IgD-negative memory B cell (primary cell): ENCODE results near the gene PTPRG. TPM values are rescaled to one million over a fixed set of nuclear protein-coding genes. Genes with fewer than 3 reads are reported as not detected.

Source experiments
- H3K27ac Mint-ChIP-seq, 3 donors: one replicate each; pipeline ENCODE4 v1.8.0; 2020 to 2022; ENCODE audit warnings: mild to moderate bottlenecking in 3 of 3, mixed read lengths in 3 of 3, moderate library complexity in 1 of 3
- H3K27me3 Mint-ChIP-seq: one replicate; pipeline ENCODE4 v1.8.0; 2021; ENCODE audit warnings: mixed read lengths
- H3K36me3 Mint-ChIP-seq: one replicate; pipeline ENCODE4 v1.8.0; 2020; ENCODE audit warnings: mild to moderate bottlenecking, mixed read lengths
- H3K4me1 Mint-ChIP-seq, 3 donors: one replicate each; pipeline ENCODE4 v1.8.0; 2020 to 2022; ENCODE audit warnings: mixed read lengths in 3 of 3, mild to moderate bottlenecking in 1 of 3
- H3K4me3 Mint-ChIP-seq, 4 donors: one replicate each; pipeline ENCODE4 v1.8.0; 2020 to 2022; ENCODE audit warnings: mild to moderate bottlenecking in 4 of 4, mixed read lengths in 4 of 4, moderate library complexity in 3 of 4
- H3K9me3 Mint-ChIP-seq, 3 donors: one replicate each; pipeline ENCODE4 v1.8.0; 2020 to 2021; ENCODE audit warnings: mixed read lengths in 3 of 3, mild to moderate bottlenecking in 1 of 3
- polyA plus RNA-seq: library from polyadenylated mRNA; unstranded; fragments of 300-500 nt; fragmentation: Illumina TruSeq; gene quantifications from one replicate; pipeline ENCODE4 v1.2.3, GENCODE V29; 2021

Gene PTPRG
- polyA plus RNA-seq, 1 donor from 2014 or later = 1.9 TPM

- Mint-ChIP-seq H3K27me3 (peaks cover 2% of the 10 kb centered on the region), H3K27ac (no peak overlapping the region), H3K36me3 (no peaks in the 10 kb centered on the region), H3K4me1 (no peaks in the 10 kb centered on the region), H3K9me3 (no peaks in the 10 kb centered on the region), H3K4me3 (no peak overlapping the region)
Measured at GRCh38 chr3:62095756-62096155, 534.4 kb downstream of the PTPRG start.

DNA sequence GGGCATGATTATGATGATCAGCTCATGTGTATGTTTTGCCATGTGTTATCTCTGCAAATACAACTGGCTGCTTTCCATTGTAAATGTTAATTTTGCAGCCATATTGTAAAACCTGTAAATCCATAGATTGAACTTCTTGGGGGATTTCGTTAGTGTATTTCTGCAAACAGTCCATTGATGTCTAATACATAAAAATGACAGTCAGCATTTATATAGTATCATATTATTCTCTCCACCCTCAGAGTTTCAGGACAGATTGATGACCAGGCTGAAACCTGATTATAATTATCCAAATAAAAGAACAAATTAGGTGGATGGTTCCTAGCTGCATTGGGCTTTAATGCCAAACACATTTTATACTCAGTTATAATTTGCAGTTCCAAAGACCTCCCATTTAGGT lies 535.1 kb downstream of the PTPRG start:
- Mint-ChIP-seq H3K36me3 (no peaks in the 10 kb centered on the region), H3K9me3 (no peaks in the 10 kb centered on the region), H3K4me3 (no peak overlapping the region), H3K27me3 (peaks cover 2% of the 10 kb centered on the region), H3K4me1 (no peaks in the 10 kb centered on the region), H3K27ac (no peak overlapping the region)

DNA sequence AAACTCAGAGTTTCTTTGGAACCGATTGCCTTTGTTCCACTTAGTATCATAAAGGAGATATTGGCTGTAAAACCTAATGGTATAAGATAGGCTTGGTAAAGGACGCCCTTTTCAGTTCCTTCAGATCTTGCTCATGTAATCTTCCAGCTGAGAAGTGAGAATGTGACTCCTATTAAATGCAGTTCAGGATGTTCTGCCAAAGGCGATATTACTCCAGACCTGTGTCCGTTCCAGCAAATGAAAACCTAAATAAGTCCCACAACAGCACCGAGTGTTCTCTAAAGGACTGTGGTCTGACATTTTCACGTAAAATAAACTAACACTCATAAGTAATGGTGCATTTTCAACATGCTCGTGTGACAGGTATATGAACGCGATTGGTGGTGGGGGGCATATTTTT lies 535.8 kb downstream of the PTPRG start:
- H3K9me3 Mint-ChIP-seq = no peaks in the 10 kb centered on the region
- H3K27ac Mint-ChIP-seq = no peak overlapping the region
- peaks cover 2% of the 10 kb centered on the region for H3K27me3 Mint-ChIP-seq
- no peaks in the 10 kb centered on the region for H3K4me1 Mint-ChIP-seq
- H3K36me3 Mint-ChIP-seq = no peaks in the 10 kb centered on the region
- no peak overlapping the region for H3K4me3 Mint-ChIP-seq

DNA sequence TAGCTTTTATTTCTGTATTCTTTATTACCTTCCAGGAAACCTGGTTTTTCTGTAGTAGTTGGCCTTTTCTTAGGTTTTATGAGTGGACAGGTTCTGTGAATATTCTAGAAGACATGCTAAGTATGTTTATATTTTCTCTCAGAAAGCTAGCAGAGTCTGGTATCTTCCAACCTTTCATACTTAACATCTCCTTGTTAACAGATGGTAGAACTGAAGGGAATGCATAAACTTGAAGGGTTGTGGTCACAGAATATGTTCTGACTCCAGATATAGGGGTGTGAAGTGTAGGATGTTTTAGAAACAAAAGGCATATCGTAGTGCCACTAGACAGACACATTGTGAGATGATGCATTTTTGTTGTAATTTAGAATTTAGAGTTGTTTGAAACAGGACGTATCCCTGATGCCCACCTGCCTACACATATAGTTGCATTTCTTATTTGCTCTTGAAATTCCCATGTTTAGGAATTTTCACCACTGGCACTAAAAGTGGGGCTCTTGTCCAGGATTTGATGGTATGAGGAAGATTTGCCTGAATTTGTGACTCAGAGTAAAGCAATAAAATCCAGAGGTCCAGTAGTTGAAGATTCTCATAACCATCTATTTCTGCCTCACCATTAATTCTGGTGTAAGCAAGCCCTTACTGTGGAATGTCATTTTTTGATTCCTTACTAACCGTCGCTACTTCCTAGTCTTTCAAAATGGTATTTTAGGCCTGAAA lies 537.4 kb downstream of the PTPRG start:
- no peak overlapping the region for H3K27ac Mint-ChIP-seq
- H3K4me3 Mint-ChIP-seq = no peak overlapping the region
- no peaks in the 10 kb centered on the region for H3K36me3 Mint-ChIP-seq

GRCh38 chr3:62100282-62100989 lies 539.1 kb downstream of the PTPRG start:
- H3K9me3 Mint-ChIP-seq = no peaks in the 10 kb centered on the region
- no peaks in the 10 kb centered on the region for H3K27me3 Mint-ChIP-seq
- H3K27ac Mint-ChIP-seq = no peak overlapping the region
- no peaks in the 10 kb centered on the region for H3K36me3 Mint-ChIP-seq
- H3K4me1 Mint-ChIP-seq = no peaks in the 10 kb centered on the region
- H3K4me3 Mint-ChIP-seq = no peak overlapping the region

More for the DNA sequence above, 537.4 kb downstream of the PTPRG start:
- Mint-ChIP-seq H3K9me3 (no peaks in the 10 kb centered on the region), H3K27me3 (no peaks in the 10 kb centered on the region), H3K4me1 (no peaks in the 10 kb centered on the region)

GRCh38 chr3:62101488-62101887 lies 540.1 kb downstream of the PTPRG start:
- Mint-ChIP-seq H3K4me1 (no peaks in the 10 kb centered on the region), H3K9me3 (no peaks in the 10 kb centered on the region), H3K27ac (no peak overlapping the region), H3K36me3 (no peaks in the 10 kb centered on the region), H3K27me3 (no peaks in the 10 kb centered on the region), H3K4me3 (no peak overlapping the region)

GRCh38 chr3:62103531-62103930 lies 542.2 kb downstream of the PTPRG start:
- Mint-ChIP-seq H3K4me1 (no peaks in the 10 kb centered on the region), H3K9me3 (no peaks in the 10 kb centered on the region), H3K36me3 (no peaks in the 10 kb centered on the region), H3K4me3 (no peak overlapping the region), H3K27ac (peak overlapping the region in 1 of 3 donors; percentile 16), H3K27me3 (no peaks in the 10 kb centered on the region)

DNA sequence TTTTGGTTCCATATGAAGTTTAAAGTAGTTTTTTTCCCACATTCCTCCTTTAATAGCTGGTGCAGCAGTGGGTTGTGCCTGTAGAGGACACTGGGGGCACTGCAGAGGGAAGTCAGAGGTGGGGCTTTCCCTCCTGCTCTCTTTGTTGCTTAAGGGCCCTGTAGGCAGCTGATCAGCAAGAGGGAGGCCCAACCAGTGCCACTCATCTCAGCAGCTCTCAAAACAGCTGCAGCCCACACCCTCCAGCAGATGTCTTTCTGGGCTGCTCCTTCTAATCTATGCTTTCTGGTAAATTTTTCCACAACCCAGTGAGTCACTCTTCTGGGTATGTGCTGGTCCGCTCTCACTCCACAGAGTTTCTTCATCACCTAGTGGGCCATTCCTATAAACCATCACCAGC lies 548.2 kb downstream of the PTPRG start:
- no peaks in the 10 kb centered on the region for H3K4me1 Mint-ChIP-seq
- H3K36me3 Mint-ChIP-seq = peaks cover 3% of the 10 kb centered on the region
- H3K4me3 Mint-ChIP-seq = no peak overlapping the region
- H3K27ac Mint-ChIP-seq = no peak overlapping the region
- H3K27me3 Mint-ChIP-seq = no peaks in the 10 kb centered on the region
- peaks cover 2 to 3% (median 2%) of the 10 kb centered on the region in 3 donors for H3K9me3 Mint-ChIP-seq

DNA sequence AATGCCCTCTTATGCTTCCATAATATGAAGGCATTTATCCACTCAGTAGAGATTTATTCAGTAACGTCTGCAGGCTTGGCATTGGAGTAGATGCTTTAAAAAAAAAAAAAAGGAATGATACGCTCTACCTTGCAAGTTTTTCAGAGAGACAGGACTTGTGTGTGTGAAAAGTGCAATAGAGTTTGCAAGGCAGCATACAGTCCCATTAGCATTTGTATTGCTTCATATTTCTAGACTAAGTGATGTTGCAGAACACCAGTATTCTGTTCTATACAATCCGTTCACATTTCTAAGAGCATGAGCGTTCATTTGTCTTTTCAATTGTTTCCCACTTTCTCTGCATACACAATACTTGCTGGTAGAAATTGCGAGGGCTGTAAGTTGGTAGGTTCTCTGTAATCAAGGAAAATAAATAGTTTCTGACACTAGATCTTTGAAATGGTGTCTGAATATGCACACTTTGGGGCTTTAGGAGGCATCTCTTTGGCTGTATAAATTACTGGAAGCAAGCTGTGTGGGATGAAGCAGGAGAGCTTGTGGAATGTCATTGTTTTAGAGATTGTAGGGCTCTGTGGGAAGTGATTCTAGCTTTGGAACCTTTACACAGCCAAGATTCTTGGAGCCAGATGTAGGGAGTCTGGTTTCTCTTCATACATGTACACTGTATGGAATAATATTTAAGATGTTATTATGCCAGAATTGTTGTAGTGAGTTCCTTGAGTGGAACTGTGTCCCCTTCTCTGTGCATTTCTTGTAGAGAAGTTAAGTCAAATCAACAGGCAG lies 549.3 kb downstream of the PTPRG start:
- Mint-ChIP-seq H3K36me3 (peaks cover 3% of the 10 kb centered on the region), H3K27ac (peak overlapping the region in 1 of 3 donors; percentile 14), H3K4me3 (no peak overlapping the region), H3K9me3 (peaks cover 2 to 3% (median 2%) of the 10 kb centered on the region in 3 donors), H3K27me3 (no peaks in the 10 kb centered on the region), H3K4me1 (no peaks in the 10 kb centered on the region)

GRCh38 chr3:62113092-62113491 lies 551.7 kb downstream of the PTPRG start:
- H3K4me3 Mint-ChIP-seq = no peak overlapping the region
- no peaks in the 10 kb centered on the region for H3K27me3 Mint-ChIP-seq
- peaks cover 2 to 3% (median 2%) of the 10 kb centered on the region in 3 donors for H3K9me3 Mint-ChIP-seq
- H3K4me1 Mint-ChIP-seq = no peaks in the 10 kb centered on the region
- H3K27ac Mint-ChIP-seq = no peak overlapping the region
- H3K36me3 Mint-ChIP-seq = peaks cover 3% of the 10 kb centered on the region

- Mint-ChIP-seq H3K9me3 (peaks cover 0 to 2% (median 1%) of the 10 kb centered on the region in 3 donors), H3K27me3 (no peaks in the 10 kb centered on the region), H3K36me3 (peaks cover 3% of the 10 kb centered on the region), H3K27ac (no peak overlapping the region), H3K4me1 (no peaks in the 10 kb centered on the region), H3K4me3 (no peak overlapping the region)
Measured at GRCh38 chr3:62114763-62115162, 553.4 kb downstream of the PTPRG start.

- no peaks in the 10 kb centered on the region for H3K4me1 Mint-ChIP-seq
- H3K4me3 Mint-ChIP-seq = no peak overlapping the region
- H3K36me3 Mint-ChIP-seq = no peaks in the 10 kb centered on the region
- no peaks in the 10 kb centered on the region for H3K9me3 Mint-ChIP-seq
- no peak overlapping the region for H3K27ac Mint-ChIP-seq
- H3K27me3 Mint-ChIP-seq = no peaks in the 10 kb centered on the region
Measured at GRCh38 chr3:62117903-62118548, 556.7 kb downstream of the PTPRG start.

- H3K36me3 Mint-ChIP-seq = no peaks in the 10 kb centered on the region
- H3K9me3 Mint-ChIP-seq = no peaks in the 10 kb centered on the region
- no peaks in the 10 kb centered on the region for H3K27me3 Mint-ChIP-seq
- no peak overlapping the region for H3K4me3 Mint-ChIP-seq
- no peaks in the 10 kb centered on the region for H3K4me1 Mint-ChIP-seq
- no peak overlapping the region for H3K27ac Mint-ChIP-seq
Measured at GRCh38 chr3:62119139-62119538, 557.8 kb downstream of the PTPRG start.

DNA sequence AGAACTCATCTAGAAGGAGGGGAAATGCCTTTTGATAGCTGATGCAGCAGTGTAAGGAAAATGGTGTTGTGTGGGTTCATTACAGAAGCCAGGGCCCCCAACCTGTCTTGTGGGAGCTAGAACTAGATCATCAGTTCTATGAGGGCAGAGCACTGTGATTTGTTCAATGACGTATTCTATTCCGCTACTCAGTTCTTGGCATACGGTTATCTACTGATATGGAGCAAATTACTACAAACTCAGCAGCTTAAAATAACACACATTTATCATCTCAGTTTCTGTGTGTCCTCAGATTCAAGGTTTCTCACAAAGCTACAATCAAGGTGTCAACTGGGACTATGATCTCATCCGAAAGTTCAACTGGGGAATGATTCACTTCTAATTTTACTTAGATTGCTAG lies 561.4 kb downstream of the PTPRG start:
- H3K4me1 Mint-ChIP-seq = no peaks in the 10 kb centered on the region
- no peaks in the 10 kb centered on the region for H3K9me3 Mint-ChIP-seq
- no peak overlapping the region for H3K4me3 Mint-ChIP-seq
- no peaks in the 10 kb centered on the region for H3K27me3 Mint-ChIP-seq
- no peak overlapping the region for H3K27ac Mint-ChIP-seq
- H3K36me3 Mint-ChIP-seq = no peaks in the 10 kb centered on the region

- Mint-ChIP-seq H3K9me3 (peaks cover 0 to 9% (median 5%) of the 10 kb centered on the region in 3 donors), H3K4me3 (no peak overlapping the region), H3K4me1 (no peaks in the 10 kb centered on the region), H3K27me3 (no peaks in the 10 kb centered on the region), H3K36me3 (no peaks in the 10 kb centered on the region), H3K27ac (no peak overlapping the region)
Measured at GRCh38 chr3:62125380-62125779, 564.0 kb downstream of the PTPRG start.
